ENCODE results near the gene COPE. TPM values are rescaled to one million over a fixed set of nuclear protein-coding genes. Genes with fewer than 3 reads are reported as not detected.

Gene COPE
- total RNA-seq, 1 donor from 2014 or later, result 177 TPM

DNA sequence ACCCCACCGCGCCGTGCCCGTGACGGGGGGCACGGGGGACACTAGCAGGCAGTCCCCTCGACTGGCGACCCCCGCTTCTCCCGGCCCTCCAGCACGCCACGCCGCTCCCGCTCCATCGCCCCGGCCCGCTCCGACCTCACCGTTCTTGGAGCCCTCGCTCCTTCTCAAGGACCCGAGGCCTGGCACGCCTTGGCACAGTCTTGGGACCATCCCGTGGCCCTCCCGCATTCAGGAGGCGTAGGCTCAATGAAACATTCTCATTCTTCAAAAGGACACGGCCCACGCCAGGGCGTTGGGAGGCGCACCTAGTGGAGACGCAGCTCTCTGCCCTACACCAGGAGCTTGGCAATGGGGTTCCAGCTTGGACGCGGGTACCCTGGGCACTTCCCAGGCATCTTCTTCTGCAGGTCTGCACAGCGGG is 22.8 kb downstream of the COPE start:
- Mint-ChIP-seq H3K27me3 (ENCODE audit: unreplicated experiment) (peaks cover 9% of the 10 kb centered on the region), H3K27ac (ENCODE audit: unreplicated experiment) (no peak overlapping the region), H3K4me1 (ENCODE audit: low read depth, unreplicated experiment) (peaks cover 3% of the 10 kb centered on the region), H3K9me3 (ENCODE audit: unreplicated experiment) (peaks cover 3% of the 10 kb centered on the region), H3K4me3 (ENCODE audit: unreplicated experiment) (peak overlapping the region; percentile 83), H3K36me3 (ENCODE audit: unreplicated experiment) (no peaks in the 10 kb centered on the region)
- DNase-seq, result no peak
- TF ChIP-seq, protein P1, sequence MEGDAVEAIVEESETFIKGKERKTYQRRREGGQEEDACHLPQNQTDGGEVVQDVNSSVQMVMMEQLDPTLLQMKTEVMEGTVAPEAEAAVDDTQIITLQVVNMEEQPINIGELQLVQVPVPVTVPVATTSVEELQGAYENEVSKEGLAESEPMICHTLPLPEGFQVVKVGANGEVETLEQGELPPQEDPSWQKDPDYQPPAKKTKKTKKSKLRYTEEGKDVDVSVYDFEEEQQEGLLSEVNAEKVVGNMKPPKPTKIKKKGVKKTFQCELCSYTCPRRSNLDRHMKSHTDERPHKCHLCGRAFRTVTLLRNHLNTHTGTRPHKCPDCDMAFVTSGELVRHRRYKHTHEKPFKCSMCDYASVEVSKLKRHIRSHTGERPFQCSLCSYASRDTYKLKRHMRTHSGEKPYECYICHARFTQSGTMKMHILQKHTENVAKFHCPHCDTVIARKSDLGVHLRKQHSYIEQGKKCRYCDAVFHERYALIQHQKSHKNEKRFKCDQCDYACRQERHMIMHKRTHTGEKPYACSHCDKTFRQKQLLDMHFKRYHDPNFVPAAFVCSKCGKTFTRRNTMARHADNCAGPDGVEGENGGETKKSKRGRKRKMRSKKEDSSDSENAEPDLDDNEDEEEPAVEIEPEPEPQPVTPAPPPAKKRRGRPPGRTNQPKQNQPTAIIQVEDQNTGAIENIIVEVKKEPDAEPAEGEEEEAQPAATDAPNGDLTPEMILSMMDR (IDR thresholded peaks at IDR 0.05; ENCODE audit: partially characterized antibody, unreplicated experiment), result no peak

DNA sequence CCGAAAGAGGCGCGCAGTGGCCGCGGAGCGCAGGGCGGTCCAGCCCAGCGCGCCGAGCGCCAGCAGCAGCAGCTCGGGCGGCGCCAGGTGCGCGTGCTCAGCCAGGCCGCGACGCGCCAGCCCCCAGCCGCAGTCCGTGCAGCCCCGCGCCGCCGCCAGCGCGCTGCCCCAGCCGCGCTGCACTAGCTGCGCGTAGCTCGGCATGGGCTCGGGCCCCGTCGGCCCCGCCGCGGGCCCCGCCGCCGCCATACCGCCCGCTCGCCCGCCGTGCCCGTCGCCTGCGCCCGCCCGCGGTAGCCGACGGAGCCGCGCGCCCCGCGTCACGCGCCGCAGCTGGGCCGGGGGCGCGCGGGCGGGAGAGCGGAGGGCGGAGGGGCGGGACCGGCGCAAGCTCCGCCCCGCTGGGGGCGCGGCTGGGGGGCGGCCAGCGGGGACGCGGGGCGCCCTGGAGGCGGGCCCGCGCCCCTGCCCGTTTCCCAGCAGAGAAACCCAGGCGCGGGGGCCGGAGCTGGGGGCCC is 23.3 kb downstream of the COPE start, which contains the start of gene CERS1:
Gene CERS1, minus strand, starts transcription at position 335 of the 518 bp plus-strand sequence. Its CDS starts 86 bp downstream, at position 249.
- H3K36me3 Mint-ChIP-seq (ENCODE audit: unreplicated experiment), result no peaks in the 10 kb centered on the region
- H3K9me3 Mint-ChIP-seq (ENCODE audit: unreplicated experiment), result peaks cover 3% of the 10 kb centered on the region
- peak; percentile 59 for DNase-seq
- peak within 1 kb of the TSS; percentile 83 for H3K4me3 Mint-ChIP-seq (ENCODE audit: unreplicated experiment)
- TF ChIP-seq, protein P1 (IDR thresholded peaks at IDR 0.05; ENCODE audit: partially characterized antibody, unreplicated experiment), result no peak
- peaks cover 9% of the 10 kb centered on the region for H3K27me3 Mint-ChIP-seq (ENCODE audit: unreplicated experiment)
- H3K27ac Mint-ChIP-seq (ENCODE audit: unreplicated experiment), result no peak within 1 kb of the TSS
- H3K4me1 Mint-ChIP-seq (ENCODE audit: low read depth, unreplicated experiment), result peaks cover 3% of the 10 kb centered on the region

DNA sequence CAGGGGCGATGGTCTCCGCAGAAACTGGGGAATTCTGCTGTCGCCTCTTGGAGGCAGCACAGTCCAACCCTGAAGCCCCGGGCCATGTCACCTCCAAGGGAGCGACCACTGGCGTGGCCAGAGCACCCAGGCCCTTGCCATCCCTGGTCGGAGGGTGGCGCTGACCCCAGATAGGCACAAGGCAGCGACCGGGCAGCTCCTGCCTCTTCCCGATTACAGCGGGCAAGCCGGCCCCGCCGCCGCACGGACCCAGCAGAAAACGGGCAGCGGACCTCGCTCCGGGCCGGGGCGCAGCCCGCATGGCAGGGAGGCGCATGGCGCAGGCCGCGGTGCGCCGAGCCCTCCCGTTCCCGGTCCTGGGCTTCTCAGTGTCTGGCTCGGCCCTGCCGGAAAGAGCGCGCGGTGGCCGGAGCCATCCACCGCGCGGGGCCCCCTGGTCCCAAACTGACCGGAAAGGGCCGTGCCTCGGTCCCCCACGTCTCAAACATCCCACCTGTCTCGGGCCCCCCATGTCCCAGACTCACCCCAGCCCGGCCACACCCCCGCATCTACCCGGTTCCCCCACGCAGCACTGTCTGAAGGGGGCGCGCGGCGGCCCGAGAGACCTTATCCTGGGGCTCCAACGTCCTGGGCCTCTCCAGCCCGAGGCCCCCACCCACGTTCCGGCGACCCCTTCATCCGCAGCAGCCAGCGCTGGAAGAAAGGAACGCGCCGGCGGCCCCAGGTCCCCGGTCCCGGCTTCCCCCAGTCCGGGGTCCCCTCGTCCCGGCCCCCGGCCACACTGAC is 24.0 kb downstream of the COPE start:
- Mint-ChIP-seq H3K27ac (ENCODE audit: unreplicated experiment) (no peak overlapping the region), H3K9me3 (ENCODE audit: unreplicated experiment) (peaks cover 3% of the 10 kb centered on the region), H3K27me3 (ENCODE audit: unreplicated experiment) (peaks cover 10% of the 10 kb centered on the region), H3K4me3 (ENCODE audit: unreplicated experiment) (peak overlapping the region; percentile 79), H3K4me1 (ENCODE audit: low read depth, unreplicated experiment) (peaks cover 3% of the 10 kb centered on the region), H3K36me3 (ENCODE audit: unreplicated experiment) (no peaks in the 10 kb centered on the region)
- TF ChIP-seq, protein P1 (IDR thresholded peaks at IDR 0.05; ENCODE audit: partially characterized antibody, unreplicated experiment), result peak; percentile 61
- DNase-seq, result peak; percentile 88

DNA sequence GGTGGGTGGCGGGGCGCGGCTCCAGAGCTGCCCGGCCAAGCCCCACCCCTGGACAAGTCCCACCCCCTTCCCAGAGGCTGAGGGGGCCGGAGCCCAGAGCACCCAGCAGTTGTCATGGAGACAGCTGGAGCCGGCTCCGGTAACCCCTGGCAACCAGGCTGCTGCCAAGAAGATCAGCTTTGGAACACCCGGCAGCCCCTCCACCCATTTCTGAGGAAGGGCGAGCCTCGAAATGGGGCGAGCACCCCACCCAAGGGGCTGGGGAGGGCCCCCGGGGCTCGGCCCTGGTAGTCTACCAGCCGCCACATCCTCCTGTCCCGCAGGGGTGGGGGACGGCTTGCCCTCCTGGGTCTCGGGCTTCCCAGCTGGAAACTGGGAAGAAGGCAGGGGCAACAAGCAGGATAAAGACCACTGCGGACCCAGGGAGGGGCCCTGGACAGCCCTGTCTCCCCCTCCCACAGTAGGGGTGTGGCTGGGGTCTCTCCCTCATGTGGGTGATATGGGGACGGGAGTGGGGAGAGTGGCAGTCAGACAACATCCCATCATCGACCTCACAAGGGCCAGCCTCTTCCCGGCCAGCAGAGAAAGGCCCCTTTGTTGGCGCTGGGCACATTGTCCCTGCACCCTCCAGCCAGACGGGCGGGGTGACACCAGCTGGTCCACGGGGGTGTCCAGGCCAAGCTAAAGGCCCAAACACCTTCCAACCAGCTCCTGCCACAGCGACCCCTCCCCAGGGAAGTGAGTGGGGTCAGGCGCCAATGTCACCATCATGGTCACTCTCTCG is 24.7 kb downstream of the COPE start:
- no peak overlapping the region for H3K27ac Mint-ChIP-seq (ENCODE audit: unreplicated experiment)

More for the DNA sequence above, 24.7 kb downstream of the COPE start:
- H3K36me3 Mint-ChIP-seq (ENCODE audit: unreplicated experiment), result no peaks in the 10 kb centered on the region
- DNase-seq, result peak; percentile 83
- TF ChIP-seq, protein P1 (IDR thresholded peaks at IDR 0.05; ENCODE audit: partially characterized antibody, unreplicated experiment), result no peak
- peaks cover 11% of the 10 kb centered on the region for H3K27me3 Mint-ChIP-seq (ENCODE audit: unreplicated experiment)
- peaks cover 3% of the 10 kb centered on the region for H3K4me1 Mint-ChIP-seq (ENCODE audit: low read depth, unreplicated experiment)
- peaks cover 3% of the 10 kb centered on the region for H3K9me3 Mint-ChIP-seq (ENCODE audit: unreplicated experiment)
- peak overlapping the region; percentile 71 for H3K4me3 Mint-ChIP-seq (ENCODE audit: unreplicated experiment)
